Calu3 (cell line): ENCODE measurements around the gene PTPRN2. TPM values are rescaled to one million over a fixed set of nuclear protein-coding genes. Genes with fewer than 3 reads are reported as not detected.

Experiments
- BruUV-seq: library from RNA; stranded (reverse); fragments of 400-500 nt; replicated peaks from 2 replicates; lab custom pipeline; 2021; lab: Mats Ljungman, UMichigan
- CTCF ChIA-PET: fragments of 300-600 bp; sonication (Branson Sonifier 250); formaldehyde crosslinking; loops from one replicate; lab custom pipeline; 2022; ENCODE audit warnings: antibody characterized with exemption; lab: Charles Lee
- DNase-seq: peaks from one replicate; pipeline ENCODE4 v3.0.0; 2022
- H3K27ac Mint-ChIP-seq: one replicate; pipeline ENCODE4 v1.8.0; 2022; ENCODE audit warnings: mixed read lengths; ENCODE audit not compliant: unreplicated experiment
- H3K27me3 Mint-ChIP-seq: one replicate; pipeline ENCODE4 v1.8.0; 2022; ENCODE audit warnings: mixed read lengths; ENCODE audit not compliant: unreplicated experiment
- H3K36me3 Mint-ChIP-seq: one replicate; pipeline ENCODE4 v1.8.0; 2022; ENCODE audit warnings: mild to moderate bottlenecking, moderate library complexity, mixed read lengths; ENCODE audit not compliant: insufficient read depth, unreplicated experiment
- H3K4me1 Mint-ChIP-seq: one replicate; pipeline ENCODE4 v1.8.0; 2022; ENCODE audit warnings: mild to moderate bottlenecking, low read depth, mixed read lengths; ENCODE audit not compliant: unreplicated experiment
- H3K4me3 Mint-ChIP-seq: one replicate; pipeline ENCODE4 v1.8.0; 2022; ENCODE audit warnings: mild to moderate bottlenecking, low read depth, moderate library complexity, mixed read lengths; ENCODE audit not compliant: unreplicated experiment
- H3K9me3 Mint-ChIP-seq: one replicate; pipeline ENCODE4 v1.8.0; 2022; ENCODE audit warnings: low read depth, mixed read lengths; ENCODE audit not compliant: unreplicated experiment
- CTCF ChIP-seq: fragments of 200-600 bp; IDR thresholded peaks from one replicate; pipeline ENCODE4 v1.8.0; 2022; ENCODE audit warnings: antibody characterized with exemption; ENCODE audit not compliant: unreplicated experiment
- intact Hi-C: fragments of 100-400 bp; cut with micrococcal nuclease; formaldehyde crosslinking; loops from one replicate; pipeline ENCODE4 v1.10.0; 2022; ENCODE audit not compliant: unreplicated experiment
- total RNA-seq: library from RNA; stranded (reverse); gene quantifications from 2 replicates; pipeline ENCODE4 v1.2.3, GENCODE V29; 2022

The PTPRN2 gene
- total RNA-seq, 1 experiment from 2014 or later: 2.0 TPM

GRCh38 chr7:158283016-158283974, 304.3 kb downstream of the PTPRN2 start:
- Mint-ChIP-seq H3K27me3 (no peaks in the 10 kb centered on the region), H3K27ac (no peak overlapping the region), H3K36me3 (no peaks in the 10 kb centered on the region), H3K4me3 (no peak overlapping the region), H3K4me1 (no peaks in the 10 kb centered on the region), H3K9me3 (peaks cover 27% of the 10 kb centered on the region)
- intact Hi-C loops: no loop called here
- TF ChIP-seq CTCF: no peak
- DNase-seq: no peak
- BruUV-seq: no TSS peak
- CTCF ChIA-PET: no interaction called here

GRCh38 chr7:158282461-158283001, 305.1 kb downstream of the PTPRN2 start:
- DNase-seq: no peak
- H3K36me3 Mint-ChIP-seq: no peaks in the 10 kb centered on the region
- BruUV-seq: no TSS peak
- TF ChIP-seq CTCF: no peak
- H3K27ac Mint-ChIP-seq: no peak overlapping the region
- peaks cover 26% of the 10 kb centered on the region for H3K9me3 Mint-ChIP-seq
- H3K27me3 Mint-ChIP-seq: no peaks in the 10 kb centered on the region
- no peak overlapping the region for H3K4me3 Mint-ChIP-seq
- no peaks in the 10 kb centered on the region for H3K4me1 Mint-ChIP-seq
- intact Hi-C loops: no loop called here
- CTCF ChIA-PET: no interaction called here

GRCh38 chr7:158281441-158281840, 306.2 kb downstream of the PTPRN2 start:
- intact Hi-C loops: no loop called here
- DNase-seq: no peak
- CTCF ChIA-PET: no interaction called here
- no peak overlapping the region for H3K27ac Mint-ChIP-seq
- BruUV-seq: no TSS peak
- no peak for TF ChIP-seq CTCF
- no peaks in the 10 kb centered on the region for H3K36me3 Mint-ChIP-seq
- H3K27me3 Mint-ChIP-seq: no peaks in the 10 kb centered on the region
- H3K4me3 Mint-ChIP-seq: no peak overlapping the region
- peaks cover 15% of the 10 kb centered on the region for H3K9me3 Mint-ChIP-seq
- H3K4me1 Mint-ChIP-seq: no peaks in the 10 kb centered on the region

GRCh38 chr7:158280448-158281144, 307.0 kb downstream of the PTPRN2 start:
- Mint-ChIP-seq H3K36me3 (no peaks in the 10 kb centered on the region), H3K27ac (no peak overlapping the region), H3K4me3 (no peak overlapping the region), H3K27me3 (no peaks in the 10 kb centered on the region), H3K4me1 (no peaks in the 10 kb centered on the region), H3K9me3 (peaks cover 15% of the 10 kb centered on the region)
- TF ChIP-seq CTCF: no peak
- intact Hi-C loops: no loop called here
- no TSS peak for BruUV-seq
- no peak for DNase-seq
- CTCF ChIA-PET: no interaction called here
